HepG2 (cell line): ENCODE data around the gene PLCG2. TPM values are rescaled to one million over a fixed set of nuclear protein-coding genes. Genes with fewer than 3 reads are reported as not detected.

Source experiments
- HIVEP1 ChIP-seq: sonication (generic); formaldehyde crosslinking; IDR thresholded peaks from 2 replicates; pipeline ENCODE4 v1.4.0; 2020; ENCODE audit warnings: mild to moderate bottlenecking, missing genetic modification reagents
- KLF13 ChIP-seq: sonication (generic); formaldehyde crosslinking; IDR thresholded peaks from 2 replicates; pipeline ENCODE4 v1.4.0; 2020; ENCODE audit warnings: mild to moderate bottlenecking, missing genetic modification reagents
- KLF15 ChIP-seq: sonication (generic); formaldehyde crosslinking; IDR thresholded peaks from 2 replicates; pipeline ENCODE4 v1.8.1; 2023; ENCODE audit warnings: borderline replicate concordance, mild to moderate bottlenecking, inconsistent platforms, missing genetic modification reagents, mixed read lengths
- KLF16 ChIP-seq, 2 experiments: sonication (generic) in 1 of 2; formaldehyde crosslinking in 1 of 2; IDR thresholded peaks; 2 replicates each; pipeline versions ENCODE4 v1.6.1 to v1.8.0; 2016 to 2023; ENCODE audit warnings: missing genetic modification reagents in 2 of 2, missing compliant biosample characterization in 1 of 2
- NR2C2 ChIP-seq: sonication (generic); formaldehyde crosslinking; IDR thresholded peaks from 2 replicates; pipeline ENCODE4 v1.4.0; 2020; ENCODE audit warnings: missing genetic modification reagents, mild to moderate bottlenecking, moderate library complexity, borderline replicate concordance
- PRPF4 ChIP-seq: fragments of 200-400 bp; formaldehyde crosslinking; IDR thresholded peaks from 2 replicates; pipeline ENCODE4 v1.6.1; 2016; ENCODE audit warnings: low read length, low read depth; ENCODE audit not compliant: poor library complexity, severe bottlenecking
- SP2 ChIP-seq: sonication (generic); formaldehyde crosslinking; IDR thresholded peaks from 2 replicates; pipeline ENCODE4 v1.5.1; 2020; ENCODE audit warnings: mild to moderate bottlenecking, missing genetic modification reagents
- ZBTB42 ChIP-seq: sonication (generic); formaldehyde crosslinking; IDR thresholded peaks from 2 replicates; pipeline ENCODE4 v1.5.0; 2020; ENCODE audit warnings: mild to moderate bottlenecking, missing genetic modification reagents
- ZMAT3 ChIP-seq: sonication (generic); formaldehyde crosslinking; conservative IDR thresholded peaks from 2 replicates; pipeline ENCODE4 v1.7.0; 2021; ENCODE audit warnings: missing genetic modification reagents
- ZMYM2 ChIP-seq: sonication (generic); formaldehyde crosslinking; IDR thresholded peaks from 2 replicates; pipeline ENCODE4 v1.8.0; 2022; ENCODE audit warnings: mild to moderate bottlenecking, missing genetic modification reagents
- ZNF136 ChIP-seq: sonication (generic); formaldehyde crosslinking; IDR thresholded peaks from 2 replicates; pipeline ENCODE4 v1.8.1; 2022; ENCODE audit warnings: low read depth, mild to moderate bottlenecking, moderate library complexity, missing genetic modification reagents
- ZNF232 ChIP-seq: sonication (generic); formaldehyde crosslinking; IDR thresholded peaks from 2 replicates; pipeline ENCODE4 v1.4.0; 2020; ENCODE audit warnings: missing genetic modification reagents, borderline replicate concordance
- ZNF567 ChIP-seq: sonication (generic); formaldehyde crosslinking; IDR thresholded peaks from 2 replicates; pipeline ENCODE4 v1.8.1; 2023; ENCODE audit warnings: mild to moderate bottlenecking, missing genetic modification reagents, borderline replicate concordance
- ZNF629 ChIP-seq: sonication (generic); formaldehyde crosslinking; conservative IDR thresholded peaks from 2 replicates; pipeline ENCODE4 v1.5.0; 2020; ENCODE audit warnings: missing genetic modification reagents
- ZNF781 ChIP-seq: sonication (generic); formaldehyde crosslinking; IDR thresholded peaks from 2 replicates; pipeline ENCODE4 v1.5.1; 2020; ENCODE audit warnings: borderline replicate concordance, mild to moderate bottlenecking, missing genetic modification reagents; ENCODE audit errors: not compliant biosample characterization
- polyA plus RNA-seq, 8 experiments: library from polyadenylated mRNA; depleted of rRNA in 3 of 8; stranded (reverse) in 7 of 8; unstranded in 1 of 8; fragments of >200 nt; fragmentation: Illumina TruSeq in 4 of 8; extraction: Trizol in 4 of 8; gene quantifications; 2 replicates each; pipeline versions ENCODE4 v1.2.1 to v1.2.3, GENCODE V29; 2011 to 2016; ENCODE audit warnings: low read depth in 4 of 8, missing spikeins in 1 of 8, mixed read lengths in 1 of 8; ENCODE audit not compliant: insufficient read depth in 1 of 8
- total RNA-seq, 5 experiments: library from RNA; depleted of rRNA; stranded (reverse); fragments of >200 nt; fragmentation: Illumina TruSeq; extraction: Trizol; gene quantifications; 2 replicates each; pipeline ENCODE4 v1.2.3, GENCODE V29; 2016; ENCODE audit warnings: low read depth in 1 of 5
- TF ChIP-seq, protein P1 (sequence below): sonication (generic); formaldehyde crosslinking; IDR thresholded peaks from 2 replicates; pipeline ENCODE4 v1.5.1; 2020; ENCODE audit warnings: mild to moderate bottlenecking, missing genetic modification reagents, borderline replicate concordance
- TF ChIP-seq, protein P2 (sequence below): sonication (generic); formaldehyde crosslinking; IDR thresholded peaks from 2 replicates; pipeline ENCODE4 v1.8.0; 2022; ENCODE audit warnings: mild to moderate bottlenecking, missing genetic modification reagents, moderate library complexity
- TF ChIP-seq, protein P3 (sequence below): sonication (generic); formaldehyde crosslinking; IDR thresholded peaks from 2 replicates; pipeline ENCODE4 v1.4.0; 2020; ENCODE audit warnings: missing genetic modification reagents

The PLCG2 gene
- total and polyA plus RNA-seq, 2 of the 13 experiments (the other 11 are each of a cell fraction or from before 2014, with no cell fraction given) = 0.13 to 0.18 TPM

DNA sequence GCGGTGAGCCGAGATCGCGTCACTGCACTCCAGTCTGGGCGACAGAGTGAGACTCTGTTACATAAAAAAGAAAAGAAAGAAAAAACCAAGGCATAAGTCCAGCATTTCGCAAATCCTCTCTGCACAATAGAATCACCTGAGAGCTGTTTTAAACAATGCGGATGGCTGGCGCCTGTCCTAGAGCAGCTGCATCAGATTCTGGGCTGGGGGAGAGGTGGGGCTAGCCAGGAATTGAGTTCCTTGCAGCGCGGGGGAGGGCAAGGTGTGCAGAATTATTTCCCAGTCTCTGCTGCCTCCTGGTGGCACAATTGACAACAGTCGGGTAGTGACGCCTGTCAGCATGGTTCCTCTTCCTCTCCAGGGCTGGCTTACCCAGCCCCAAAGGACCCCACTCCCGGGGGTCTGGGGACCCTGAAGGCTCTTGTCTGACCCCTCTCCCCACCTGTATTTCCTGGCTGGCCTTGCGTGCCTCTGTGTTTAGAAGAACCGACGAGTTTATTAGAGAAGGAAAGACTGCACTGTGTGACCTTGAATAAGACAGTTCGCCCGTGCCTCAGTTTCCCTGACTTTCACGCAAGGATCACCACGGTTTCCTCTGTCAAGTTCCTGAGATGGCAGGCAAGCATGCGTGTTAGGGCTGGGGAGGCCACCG is 41.1 kb upstream of the PLCG2 start (continued):
- TF ChIP-seq ZNF629 (no peak), ZMYM2 (CRISPR knock-in tag) (no peak), ZNF136 (CRISPR knock-in tag) (no peak), ZMAT3 (CRISPR knock-in tag) (no peak), HIVEP1 (CRISPR knock-in tag) (no peak), KLF15 (no peak), ZNF781 (CRISPR knock-in tag) (no peak), NR2C2 (CRISPR knock-in tag) (no peak), PRPF4 (no peak), KLF13 (CRISPR knock-in tag) (no peak), KLF16 (CRISPR knock-in tag; IDR thresholded peaks at IDR 0.05) (peak in 1 of 2 experiments; percentile 52; a peak in 2 of 4 replicates), ZNF567 (CRISPR knock-in tag) (no peak), ZNF232 (CRISPR knock-in tag) (peak; percentile 98; the same call in 1 of the 2 replicates), SP2 (CRISPR knock-in tag) (no peak), ZBTB42 (CRISPR knock-in tag) (no peak)
- TF ChIP-seq, protein P1, sequence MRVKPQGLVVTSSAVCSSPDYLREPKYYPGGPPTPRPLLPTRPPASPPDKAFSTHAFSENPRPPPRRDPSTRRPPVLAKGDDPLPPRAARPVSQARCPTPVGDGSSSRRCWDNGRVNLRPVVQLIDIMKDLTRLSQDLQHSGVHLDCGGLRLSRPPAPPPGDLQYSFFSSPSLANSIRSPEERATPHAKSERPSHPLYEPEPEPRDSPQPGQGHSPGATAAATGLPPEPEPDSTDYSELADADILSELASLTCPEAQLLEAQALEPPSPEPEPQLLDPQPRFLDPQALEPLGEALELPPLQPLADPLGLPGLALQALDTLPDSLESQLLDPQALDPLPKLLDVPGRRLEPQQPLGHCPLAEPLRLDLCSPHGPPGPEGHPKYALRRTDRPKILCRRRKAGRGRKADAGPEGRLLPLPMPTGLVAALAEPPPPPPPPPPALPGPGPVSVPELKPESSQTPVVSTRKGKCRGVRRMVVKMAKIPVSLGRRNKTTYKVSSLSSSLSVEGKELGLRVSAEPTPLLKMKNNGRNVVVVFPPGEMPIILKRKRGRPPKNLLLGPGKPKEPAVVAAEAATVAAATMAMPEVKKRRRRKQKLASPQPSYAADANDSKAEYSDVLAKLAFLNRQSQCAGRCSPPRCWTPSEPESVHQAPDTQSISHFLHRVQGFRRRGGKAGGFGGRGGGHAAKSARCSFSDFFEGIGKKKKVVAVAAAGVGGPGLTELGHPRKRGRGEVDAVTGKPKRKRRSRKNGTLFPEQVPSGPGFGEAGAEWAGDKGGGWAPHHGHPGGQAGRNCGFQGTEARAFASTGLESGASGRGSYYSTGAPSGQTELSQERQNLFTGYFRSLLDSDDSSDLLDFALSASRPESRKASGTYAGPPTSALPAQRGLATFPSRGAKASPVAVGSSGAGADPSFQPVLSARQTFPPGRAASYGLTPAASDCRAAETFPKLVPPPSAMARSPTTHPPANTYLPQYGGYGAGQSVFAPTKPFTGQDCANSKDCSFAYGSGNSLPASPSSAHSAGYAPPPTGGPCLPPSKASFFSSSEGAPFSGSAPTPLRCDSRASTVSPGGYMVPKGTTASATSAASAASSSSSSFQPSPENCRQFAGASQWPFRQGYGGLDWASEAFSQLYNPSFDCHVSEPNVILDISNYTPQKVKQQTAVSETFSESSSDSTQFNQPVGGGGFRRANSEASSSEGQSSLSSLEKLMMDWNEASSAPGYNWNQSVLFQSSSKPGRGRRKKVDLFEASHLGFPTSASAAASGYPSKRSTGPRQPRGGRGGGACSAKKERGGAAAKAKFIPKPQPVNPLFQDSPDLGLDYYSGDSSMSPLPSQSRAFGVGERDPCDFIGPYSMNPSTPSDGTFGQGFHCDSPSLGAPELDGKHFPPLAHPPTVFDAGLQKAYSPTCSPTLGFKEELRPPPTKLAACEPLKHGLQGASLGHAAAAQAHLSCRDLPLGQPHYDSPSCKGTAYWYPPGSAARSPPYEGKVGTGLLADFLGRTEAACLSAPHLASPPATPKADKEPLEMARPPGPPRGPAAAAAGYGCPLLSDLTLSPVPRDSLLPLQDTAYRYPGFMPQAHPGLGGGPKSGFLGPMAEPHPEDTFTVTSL (CRISPR knock-in tag) = no peak
- TF ChIP-seq, protein P2, sequence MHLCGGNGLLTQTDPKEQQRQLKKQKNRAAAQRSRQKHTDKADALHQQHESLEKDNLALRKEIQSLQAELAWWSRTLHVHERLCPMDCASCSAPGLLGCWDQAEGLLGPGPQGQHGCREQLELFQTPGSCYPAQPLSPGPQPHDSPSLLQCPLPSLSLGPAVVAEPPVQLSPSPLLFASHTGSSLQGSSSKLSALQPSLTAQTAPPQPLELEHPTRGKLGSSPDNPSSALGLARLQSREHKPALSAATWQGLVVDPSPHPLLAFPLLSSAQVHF = no peak
- TF ChIP-seq, protein P3, sequence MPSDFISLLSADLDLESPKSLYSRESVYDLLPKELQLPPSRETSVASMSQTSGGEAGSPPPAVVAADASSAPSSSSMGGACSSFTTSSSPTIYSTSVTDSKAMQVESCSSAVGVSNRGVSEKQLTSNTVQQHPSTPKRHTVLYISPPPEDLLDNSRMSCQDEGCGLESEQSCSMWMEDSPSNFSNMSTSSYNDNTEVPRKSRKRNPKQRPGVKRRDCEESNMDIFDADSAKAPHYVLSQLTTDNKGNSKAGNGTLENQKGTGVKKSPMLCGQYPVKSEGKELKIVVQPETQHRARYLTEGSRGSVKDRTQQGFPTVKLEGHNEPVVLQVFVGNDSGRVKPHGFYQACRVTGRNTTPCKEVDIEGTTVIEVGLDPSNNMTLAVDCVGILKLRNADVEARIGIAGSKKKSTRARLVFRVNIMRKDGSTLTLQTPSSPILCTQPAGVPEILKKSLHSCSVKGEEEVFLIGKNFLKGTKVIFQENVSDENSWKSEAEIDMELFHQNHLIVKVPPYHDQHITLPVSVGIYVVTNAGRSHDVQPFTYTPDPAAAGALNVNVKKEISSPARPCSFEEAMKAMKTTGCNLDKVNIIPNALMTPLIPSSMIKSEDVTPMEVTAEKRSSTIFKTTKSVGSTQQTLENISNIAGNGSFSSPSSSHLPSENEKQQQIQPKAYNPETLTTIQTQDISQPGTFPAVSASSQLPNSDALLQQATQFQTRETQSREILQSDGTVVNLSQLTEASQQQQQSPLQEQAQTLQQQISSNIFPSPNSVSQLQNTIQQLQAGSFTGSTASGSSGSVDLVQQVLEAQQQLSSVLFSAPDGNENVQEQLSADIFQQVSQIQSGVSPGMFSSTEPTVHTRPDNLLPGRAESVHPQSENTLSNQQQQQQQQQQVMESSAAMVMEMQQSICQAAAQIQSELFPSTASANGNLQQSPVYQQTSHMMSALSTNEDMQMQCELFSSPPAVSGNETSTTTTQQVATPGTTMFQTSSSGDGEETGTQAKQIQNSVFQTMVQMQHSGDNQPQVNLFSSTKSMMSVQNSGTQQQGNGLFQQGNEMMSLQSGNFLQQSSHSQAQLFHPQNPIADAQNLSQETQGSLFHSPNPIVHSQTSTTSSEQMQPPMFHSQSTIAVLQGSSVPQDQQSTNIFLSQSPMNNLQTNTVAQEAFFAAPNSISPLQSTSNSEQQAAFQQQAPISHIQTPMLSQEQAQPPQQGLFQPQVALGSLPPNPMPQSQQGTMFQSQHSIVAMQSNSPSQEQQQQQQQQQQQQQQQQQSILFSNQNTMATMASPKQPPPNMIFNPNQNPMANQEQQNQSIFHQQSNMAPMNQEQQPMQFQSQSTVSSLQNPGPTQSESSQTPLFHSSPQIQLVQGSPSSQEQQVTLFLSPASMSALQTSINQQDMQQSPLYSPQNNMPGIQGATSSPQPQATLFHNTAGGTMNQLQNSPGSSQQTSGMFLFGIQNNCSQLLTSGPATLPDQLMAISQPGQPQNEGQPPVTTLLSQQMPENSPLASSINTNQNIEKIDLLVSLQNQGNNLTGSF (CRISPR knock-in tag) = no peak
